SKM-1 (cell line): Measurements from ENCODE around the gene LTBP4.

ENCODE experiments used
- DNase-seq: peaks from one replicate; lab custom pipeline; 2025; ENCODE audit not compliant: unreplicated experiment; lab: John Stamatoyannopoulos, UW

Gene LTBP4

GRCh38 chr19:40658031-40658430 is 56.9 kb downstream of the LTBP4 start:
- no peak for DNase-seq

GRCh38 chr19:40659116-40659515 is 57.9 kb downstream of the LTBP4 start:
- DNase-seq, result no peak

- no peak for DNase-seq
These were observed 58.4 kb downstream of the LTBP4 start for GRCh38 chr19:40659566-40659965.

GRCh38 chr19:40661616-40662015 is 60.4 kb downstream of the LTBP4 start:
- no peak for DNase-seq

- no peak for DNase-seq
These were observed 61.9 kb downstream of the LTBP4 start for GRCh38 chr19:40662925-40663694.

GRCh38 chr19:40663695-40664692 is 62.8 kb downstream of the LTBP4 start:
- no peak for DNase-seq

- no peak for DNase-seq
These were observed 65.8 kb downstream of the LTBP4 start for GRCh38 chr19:40666803-40667438.

GRCh38 chr19:40667602-40668001 is 66.4 kb downstream of the LTBP4 start:
- DNase-seq, result no peak

GRCh38 chr19:40668991-40669614 is 67.9 kb downstream of the LTBP4 start:
- DNase-seq, result no peak

GRCh38 chr19:40671404-40671803 is 70.2 kb downstream of the LTBP4 start:
- DNase-seq, result no peak

GRCh38 chr19:40672038-40672437 is 70.9 kb downstream of the LTBP4 start:
- DNase-seq, result no peak

- DNase-seq, result no peak
These were observed 71.6 kb downstream of the LTBP4 start for GRCh38 chr19:40672573-40673299.

GRCh38 chr19:40673397-40673796 is 72.2 kb downstream of the LTBP4 start:
- DNase-seq, result no peak

- no peak for DNase-seq
These were observed 73.1 kb downstream of the LTBP4 start for GRCh38 chr19:40674291-40674690.

GRCh38 chr19:40677156-40677555 is 76.0 kb downstream of the LTBP4 start:
- DNase-seq, result no peak
